Measurements from ENCODE around the gene CNGA3.

GRCh38 chr2:98433363-98433964, 87.2 kb downstream of the CNGA3 start:
- TF ChIP-seq POLR2A (IDR thresholded peaks at IDR 0.05) (no peak), CTCF (IDR thresholded peaks at IDR 0.05) (no peak)
